ENCODE measurements around the gene SH3PXD2B. TPM values are rescaled to one million over a fixed set of nuclear protein-coding genes. Genes with fewer than 3 reads are reported as not detected.

Gene SH3PXD2B
- total and polyA plus RNA-seq, 2 of the 13 experiments (the other 11 are each of a cell fraction or from before 2014, with no cell fraction given): 3.4 to 4.6 TPM

DNA sequence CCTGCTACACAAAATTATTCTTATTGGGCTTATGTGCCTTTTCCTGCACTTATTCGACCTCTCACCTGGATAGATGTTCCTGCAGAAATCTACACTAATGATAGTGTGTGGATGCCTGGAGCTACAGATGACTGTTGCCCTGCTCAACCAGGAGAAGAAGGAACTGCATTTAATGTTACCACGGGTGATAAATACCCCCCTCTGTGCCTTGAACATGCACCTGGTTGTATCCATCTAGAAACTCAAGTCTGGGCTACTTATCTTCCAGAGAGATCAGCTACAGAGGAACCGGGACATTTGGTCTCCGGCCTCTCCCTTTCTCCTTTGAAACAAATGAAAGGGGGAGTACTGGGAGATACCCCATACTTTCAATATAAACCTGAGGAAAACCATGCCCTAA lies 54.5 kb downstream of the SH3PXD2B start:
- Histone ChIP-seq H2AFZ (ENCODE audit: low read length) (no peak overlapping the region), H3K9ac (ENCODE audit: insufficient read depth, low read depth, low read length) (no peak overlapping the region), H4K20me1 (ENCODE audit: insufficient read depth, low read length) (no peaks in the 10 kb centered on the region), H3K27ac (ENCODE audit: extremely low read length, insufficient read depth, low read length) (no peak overlapping the region), H3K4me2 (ENCODE audit: low read depth, low read length) (no peak overlapping the region), H3K4me3 (replicated peaks in 1 of 3; ENCODE audit: insufficient read depth in 1 of 3, low read depth in 2 of 3, low read length in 3 of 3) (no peak overlapping the region), H3K79me2 (ENCODE audit: insufficient read depth, low read length) (no peaks in the 10 kb centered on the region), H3K4me1 (ENCODE audit: insufficient read depth, low read length) (no peaks in the 10 kb centered on the region), H3K9me3 (ENCODE audit: low read length) (no peaks in the 10 kb centered on the region), H3K27me3 (ENCODE audit: control insufficient read depth in 1 of 2, insufficient read depth in 2 of 2, low read length in 2 of 2) (no peaks in the 10 kb centered on the region), H3K36me3 (replicated peaks in 1 of 2; ENCODE audit: control insufficient read depth in 1 of 2, insufficient read depth in 2 of 2, low read length in 2 of 2) (peaks cover 0 to 4% of the 10 kb centered on the region in 2 experiments; a peak in 2 of 5 replicates)
- FAIRE-seq (no peak), DNase-seq (ENCODE audit: low spot score) (no peak), ATAC-seq (no peak)
- in situ Hi-C loops (cut with HindIII; ENCODE audit: extremely low pct_ligation_motif_present, low pct_unique_long_range_greater_than_20kb) (no loop called here), intact Hi-C loops (cut with micrococcal nuclease; ENCODE audit: unreplicated experiment) (no loop called here)
- no peak for TF ChIP-seq SALL1 (CRISPR knock-in tag; IDR thresholded peaks at IDR 0.05)
- TF ChIP-seq ZNF557 (CRISPR knock-in tag; IDR thresholded peaks at IDR 0.05): no peak
- TF ChIP-seq ZFAT (CRISPR knock-in tag; conservative IDR thresholded peaks at IDR 0.05): no peak
- TF ChIP-seq, protein P1, sequence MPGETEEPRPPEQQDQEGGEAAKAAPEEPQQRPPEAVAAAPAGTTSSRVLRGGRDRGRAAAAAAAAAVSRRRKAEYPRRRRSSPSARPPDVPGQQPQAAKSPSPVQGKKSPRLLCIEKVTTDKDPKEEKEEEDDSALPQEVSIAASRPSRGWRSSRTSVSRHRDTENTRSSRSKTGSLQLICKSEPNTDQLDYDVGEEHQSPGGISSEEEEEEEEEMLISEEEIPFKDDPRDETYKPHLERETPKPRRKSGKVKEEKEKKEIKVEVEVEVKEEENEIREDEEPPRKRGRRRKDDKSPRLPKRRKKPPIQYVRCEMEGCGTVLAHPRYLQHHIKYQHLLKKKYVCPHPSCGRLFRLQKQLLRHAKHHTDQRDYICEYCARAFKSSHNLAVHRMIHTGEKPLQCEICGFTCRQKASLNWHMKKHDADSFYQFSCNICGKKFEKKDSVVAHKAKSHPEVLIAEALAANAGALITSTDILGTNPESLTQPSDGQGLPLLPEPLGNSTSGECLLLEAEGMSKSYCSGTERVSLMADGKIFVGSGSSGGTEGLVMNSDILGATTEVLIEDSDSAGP (CRISPR knock-in tag; IDR thresholded peaks at IDR 0.05; ENCODE audit: borderline replicate concordance): no peak
- TF ChIP-seq LCORL (IDR thresholded peaks at IDR 0.05): no peak
- TF ChIP-seq LCORL (CRISPR knock-in tag; IDR thresholded peaks at IDR 0.05): no peak
- TF ChIP-seq, protein P2, sequence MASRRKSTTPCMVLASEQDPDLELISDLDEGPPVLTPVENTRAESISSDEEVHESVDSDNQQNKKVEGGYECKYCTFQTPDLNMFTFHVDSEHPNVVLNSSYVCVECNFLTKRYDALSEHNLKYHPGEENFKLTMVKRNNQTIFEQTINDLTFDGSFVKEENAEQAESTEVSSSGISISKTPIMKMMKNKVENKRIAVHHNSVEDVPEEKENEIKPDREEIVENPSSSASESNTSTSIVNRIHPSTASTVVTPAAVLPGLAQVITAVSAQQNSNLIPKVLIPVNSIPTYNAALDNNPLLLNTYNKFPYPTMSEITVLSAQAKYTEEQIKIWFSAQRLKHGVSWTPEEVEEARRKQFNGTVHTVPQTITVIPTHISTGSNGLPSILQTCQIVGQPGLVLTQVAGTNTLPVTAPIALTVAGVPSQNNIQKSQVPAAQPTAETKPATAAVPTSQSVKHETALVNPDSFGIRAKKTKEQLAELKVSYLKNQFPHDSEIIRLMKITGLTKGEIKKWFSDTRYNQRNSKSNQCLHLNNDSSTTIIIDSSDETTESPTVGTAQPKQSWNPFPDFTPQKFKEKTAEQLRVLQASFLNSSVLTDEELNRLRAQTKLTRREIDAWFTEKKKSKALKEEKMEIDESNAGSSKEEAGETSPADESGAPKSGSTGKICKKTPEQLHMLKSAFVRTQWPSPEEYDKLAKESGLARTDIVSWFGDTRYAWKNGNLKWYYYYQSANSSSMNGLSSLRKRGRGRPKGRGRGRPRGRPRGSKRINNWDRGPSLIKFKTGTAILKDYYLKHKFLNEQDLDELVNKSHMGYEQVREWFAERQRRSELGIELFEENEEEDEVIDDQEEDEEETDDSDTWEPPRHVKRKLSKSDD (CRISPR knock-in tag; IDR thresholded peaks at IDR 0.05; ENCODE audit: low read depth): no peak
- no peak for TF ChIP-seq ZNF263 (CRISPR knock-in tag; IDR thresholded peaks at IDR 0.05)
- no peak for TF ChIP-seq KLF9 (CRISPR knock-in tag; IDR thresholded peaks at IDR 0.05; ENCODE audit: low read depth)
- TF ChIP-seq JUN (CRISPR knock-in tag; IDR thresholded peaks at IDR 0.05): no peak
- no peak for TF ChIP-seq RBFOX2 (IDR thresholded peaks at IDR 0.05; ENCODE audit: low read depth, low read length)
- TF ChIP-seq, protein P3, sequence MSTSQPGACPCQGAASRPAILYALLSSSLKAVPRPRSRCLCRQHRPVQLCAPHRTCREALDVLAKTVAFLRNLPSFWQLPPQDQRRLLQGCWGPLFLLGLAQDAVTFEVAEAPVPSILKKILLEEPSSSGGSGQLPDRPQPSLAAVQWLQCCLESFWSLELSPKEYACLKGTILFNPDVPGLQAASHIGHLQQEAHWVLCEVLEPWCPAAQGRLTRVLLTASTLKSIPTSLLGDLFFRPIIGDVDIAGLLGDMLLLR (CRISPR knock-in tag; IDR thresholded peaks at IDR 0.05): no peak
- no peak for TF ChIP-seq PAWR (CRISPR knock-in tag; IDR thresholded peaks at IDR 0.05; ENCODE audit: borderline replicate concordance)
- TF ChIP-seq ZBTB7B (CRISPR knock-in tag; IDR thresholded peaks at IDR 0.05): no peak
- TF ChIP-seq ATF1 (CRISPR knock-in tag; IDR thresholded peaks at IDR 0.05): no peak
- TF ChIP-seq ZFP36 (IDR thresholded peaks at IDR 0.05; ENCODE audit: borderline replicate concordance, low read depth, low read length, partially characterized antibody): no peak
- WGBS (ENCODE audit: low lambda C conversion rate): 80% methylated on average over 4 of the region's 4 CpGs
- ChIA-PET CTCF (ENCODE audit: low intra/inter-chr PET ratio, low total read pairs) (no interaction called here), POLR2A (no interaction called here)
- no TSS peak for BruUV-seq (replicated peaks)
